Measurements from ENCODE around the gene FAAP100.

FAAP100 gene

DNA sequence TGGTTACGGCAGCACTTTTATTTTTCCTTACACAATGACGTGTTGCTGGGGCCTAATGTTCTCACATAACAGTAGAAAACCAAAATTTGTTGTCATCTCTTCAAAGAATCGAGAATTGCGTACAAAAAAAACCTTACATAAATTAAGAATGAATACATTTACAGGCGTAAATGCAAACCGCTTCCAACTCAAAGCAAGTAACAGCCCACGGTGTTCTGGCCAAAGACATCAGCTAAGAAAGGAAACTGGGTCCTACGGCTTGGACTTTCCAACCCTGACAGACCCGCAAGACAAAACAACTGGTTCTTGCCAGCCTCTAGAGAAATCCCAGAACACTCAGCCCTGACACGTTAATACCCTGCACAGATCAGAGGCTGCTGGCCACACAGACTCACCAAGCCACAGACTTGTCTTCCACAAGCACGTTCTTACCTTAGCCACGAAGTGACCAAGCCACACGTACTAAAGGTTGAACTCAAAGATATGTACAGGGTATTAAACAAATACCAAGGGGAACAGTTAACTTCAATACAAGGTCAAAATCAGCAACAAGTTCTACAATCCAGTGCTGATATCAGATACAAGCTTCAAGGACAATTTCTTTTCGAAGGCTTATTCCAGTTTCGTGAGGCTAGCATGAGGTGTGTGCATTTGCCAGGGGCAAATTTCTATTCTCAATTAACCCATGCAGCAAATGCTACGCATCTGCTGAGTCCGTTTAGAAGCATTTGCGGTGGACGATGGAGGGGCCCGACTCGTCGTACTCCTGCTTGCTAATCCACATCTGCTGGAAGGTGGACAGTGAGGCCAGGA lies 42.0 kb downstream of the FAAP100 start:
- DNase-seq = no peak

DNA sequence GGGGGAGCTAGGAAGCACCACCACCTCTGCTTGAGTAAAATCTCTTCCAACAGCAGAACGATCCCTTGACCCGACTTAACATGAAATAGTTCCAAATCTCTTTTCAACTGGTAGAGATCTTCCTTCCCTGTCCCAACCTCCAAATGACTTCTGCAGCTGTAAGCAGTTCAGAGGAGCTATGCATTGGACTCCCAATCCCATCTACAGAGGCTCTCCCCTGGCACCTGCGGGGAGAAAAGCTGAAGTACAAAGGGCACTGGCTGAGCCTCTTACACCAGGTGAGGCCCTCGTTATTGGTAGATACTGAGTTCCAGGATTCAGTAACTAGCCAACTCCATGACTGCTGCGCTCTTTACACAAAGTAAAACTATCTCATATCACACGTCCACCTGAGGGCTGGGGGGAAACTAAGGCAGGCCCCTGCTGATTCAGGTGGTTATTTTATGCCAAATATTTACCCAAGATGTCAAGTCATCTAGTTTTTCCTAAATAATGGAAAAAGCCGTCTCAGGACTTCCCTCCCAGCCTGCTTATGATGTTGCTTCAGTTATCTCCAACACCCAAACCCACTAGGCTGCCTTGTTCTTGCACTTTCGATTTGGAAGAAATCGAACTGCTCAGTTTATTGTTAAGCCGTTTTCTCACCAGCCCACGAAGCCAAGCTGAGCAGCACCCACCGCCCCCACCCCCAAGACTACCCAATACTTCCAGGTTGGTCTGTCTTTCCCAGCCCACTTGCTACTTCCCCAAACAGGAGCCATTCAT lies 42.8 kb downstream of the FAAP100 start:
- DNase-seq = peak; percentile 33

- no peak for DNase-seq
These were observed 43.4 kb downstream of the FAAP100 start for GRCh38 chr17:81508639-81509206.

- no peak for DNase-seq
These were observed 48.5 kb downstream of the FAAP100 start for GRCh38 chr17:81503619-81504018.

GRCh38 chr17:81502471-81503017 lies 49.6 kb downstream of the FAAP100 start:
- no peak for DNase-seq

DNA sequence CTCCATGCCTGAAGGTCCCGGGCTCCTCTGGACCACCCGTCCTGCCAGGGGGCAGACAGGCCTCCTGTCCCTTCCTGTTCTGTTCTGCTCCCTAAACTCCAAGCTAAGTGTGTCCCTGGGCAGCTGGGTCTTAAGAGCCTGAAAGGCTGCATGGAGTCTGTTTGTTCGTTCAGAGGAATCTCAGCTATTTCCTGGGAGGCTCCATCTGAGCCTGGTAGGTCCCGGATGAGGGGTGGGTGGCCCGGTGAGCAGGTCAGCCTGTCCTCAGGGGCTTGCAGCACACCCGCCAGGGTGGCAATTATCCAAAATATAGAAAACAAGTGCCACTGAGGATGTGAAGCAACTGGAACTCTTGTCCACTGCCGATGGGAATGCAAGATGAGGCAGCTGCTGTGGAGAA lies 52.1 kb downstream of the FAAP100 start:
- no peak for DNase-seq

DNA sequence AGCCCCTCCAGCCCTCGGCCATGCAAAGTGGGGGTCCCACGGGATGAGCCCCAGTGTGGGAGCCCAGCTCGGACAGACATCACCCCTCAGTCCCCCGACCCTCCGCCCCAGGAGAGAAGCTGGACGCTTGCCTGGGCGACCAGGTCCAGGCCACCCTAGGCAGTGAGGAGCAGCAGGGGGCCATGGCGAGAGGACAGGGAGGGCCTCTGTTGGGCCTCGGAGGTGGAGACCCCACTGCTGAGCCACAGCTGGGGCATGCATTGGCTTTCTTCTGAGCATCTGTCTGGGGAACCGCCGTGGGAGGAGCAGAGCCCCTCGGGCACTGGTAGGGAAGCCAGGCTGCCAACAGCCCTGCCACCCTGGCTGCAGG lies 52.6 kb downstream of the FAAP100 start:
- DNase-seq = no peak

DNA sequence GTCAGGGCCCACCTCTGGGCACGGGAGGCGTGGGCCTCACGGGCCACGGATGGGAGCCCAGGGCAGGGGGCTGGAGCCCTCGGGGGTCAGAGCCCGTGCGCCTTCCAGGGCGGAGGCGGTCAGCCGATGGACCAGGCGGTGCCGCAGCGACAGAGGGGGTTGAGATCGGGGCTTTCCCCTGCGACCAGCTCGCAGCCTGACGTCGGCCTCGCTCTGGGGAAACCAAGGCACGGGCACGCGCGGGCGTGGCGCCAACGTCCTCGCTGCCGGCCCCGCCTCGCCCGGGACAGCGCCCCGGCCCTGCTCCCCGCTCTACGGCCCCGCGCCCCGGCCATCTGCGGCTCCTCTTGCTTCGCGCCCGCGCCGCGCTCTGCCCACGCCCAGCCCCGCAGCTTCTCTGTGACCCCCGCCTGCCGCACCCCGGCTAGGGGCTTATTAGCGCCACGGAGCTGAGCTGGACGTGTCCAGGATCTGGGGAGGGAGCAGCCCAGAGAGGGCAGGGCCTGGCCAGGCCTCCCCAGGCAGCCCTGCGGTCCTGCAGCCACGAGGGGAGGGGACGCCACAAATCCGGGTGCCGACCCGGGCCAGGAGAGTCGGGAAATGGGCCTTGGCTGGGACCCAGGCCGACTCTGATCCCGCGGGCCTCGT lies 53.1 kb downstream of the FAAP100 start:
- no peak for DNase-seq

- DNase-seq = no peak
These were observed 57.4 kb downstream of the FAAP100 start for GRCh38 chr17:81494626-81495377.

GRCh38 chr17:81493198-81494038 lies 58.7 kb downstream of the FAAP100 start:
- no peak for DNase-seq

DNA sequence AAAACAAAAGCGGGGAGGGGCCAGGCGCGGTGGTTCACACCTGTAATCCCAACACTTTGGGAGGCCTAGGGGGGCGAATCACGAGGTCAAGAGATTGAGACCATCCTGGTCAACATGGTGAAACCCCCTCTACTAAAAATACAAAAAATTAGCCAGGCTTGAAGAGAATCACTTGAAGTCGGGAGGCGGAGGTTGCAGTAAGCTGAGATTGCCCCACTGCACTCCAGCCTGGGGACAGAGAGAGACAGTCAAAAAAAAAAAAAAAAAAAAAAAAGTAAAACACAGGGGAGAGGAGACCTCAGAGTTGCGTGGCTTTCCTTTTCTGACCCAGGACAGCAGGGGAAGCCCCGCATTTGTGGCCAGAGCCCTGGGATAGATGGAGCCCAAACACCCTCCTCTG lies 59.4 kb downstream of the FAAP100 start:
- no peak for DNase-seq

GRCh38 chr17:81492202-81492601 lies 60.0 kb downstream of the FAAP100 start:
- DNase-seq = no peak

DNA sequence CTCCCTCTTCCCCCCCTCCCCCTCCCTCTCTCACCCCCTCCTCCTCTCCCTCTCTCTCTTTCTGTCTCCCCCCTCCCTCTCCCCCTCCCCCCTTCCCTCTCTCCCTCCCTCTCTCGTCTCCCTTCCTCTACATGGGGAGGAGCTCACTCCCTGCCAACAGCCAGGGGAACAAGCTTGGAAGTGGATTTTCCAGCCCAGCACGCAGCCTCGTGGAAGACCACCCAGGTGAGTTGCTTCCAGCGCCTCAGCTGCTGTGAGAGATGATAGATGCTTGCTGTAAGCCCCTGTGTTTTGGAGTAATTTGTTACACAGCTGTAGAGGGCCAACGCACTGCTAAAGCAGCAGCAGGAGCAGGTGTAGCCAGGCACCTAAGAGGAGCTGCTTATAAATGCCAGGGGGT lies 60.4 kb downstream of the FAAP100 start:
- no peak for DNase-seq

DNA sequence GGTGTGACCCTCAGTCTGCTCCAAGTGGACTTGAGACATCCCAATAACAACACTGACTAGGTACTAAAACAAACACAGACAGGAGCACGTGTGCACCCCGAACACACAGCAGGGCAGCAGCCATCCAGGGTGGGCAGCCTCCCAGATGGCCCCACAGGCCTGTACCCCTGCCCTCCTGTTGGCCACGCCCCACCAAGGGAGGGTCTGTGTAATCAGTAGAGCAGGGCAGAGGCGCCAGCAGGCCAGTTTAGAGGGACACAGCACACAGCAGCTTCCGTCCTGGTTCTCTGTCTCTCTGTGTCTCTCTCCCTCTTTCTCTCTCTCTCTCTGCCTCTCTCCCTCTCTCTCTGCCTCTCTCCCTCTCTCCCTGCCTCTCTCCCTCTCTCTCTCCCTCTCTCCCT lies 61.0 kb downstream of the FAAP100 start:
- DNase-seq = no peak

- no peak for DNase-seq
These were observed 61.9 kb downstream of the FAAP100 start for GRCh38 chr17:81489998-81490992.

Measured in central memory CD4-positive, alpha-beta T cell (primary cell).